ENCODE data around the gene ADPRH. TPM values are rescaled to one million over a fixed set of nuclear protein-coding genes. Genes with fewer than 3 reads are reported as not detected.
A peak's percentile ranks its signal among the peaks of the same experiment; 100 is the strongest.

ADPRH gene
- polyA plus RNA-seq, 3 donors, result 10.6 to 37.8 (median 31.5) TPM

- WGBS (ENCODE audit: insufficient coverage), result 94% methylated on average over 2 of the region's 4 CpGs
- Mint-ChIP-seq H3K4me3 (no peak overlapping the region), H3K36me3 (peaks cover 3 to 7% of the 10 kb centered on the region in 2 donors), H3K9me3 (no peaks in the 10 kb centered on the region), H3K27ac (peak overlapping the region; percentile 98 to 100 (median 100)), H3K4me1 (peaks cover 48% of the 10 kb centered on the region), H3K27me3 (ENCODE audit: low read depth in 3 of 3) (peaks cover 0 to 7% (median 0%) of the 10 kb centered on the region in 3 donors)
- Histone ChIP-seq H3K27me3 (ENCODE audit: control insufficient read depth in 2 of 2, insufficient read depth in 2 of 2, low read length in 2 of 2) (no peaks in the 10 kb centered on the region), H3K4me3 (replicated peaks in 1 of 3; ENCODE audit: low read depth in 2 of 3, low read length in 3 of 3) (no peak overlapping the region), H3K79me2 (ENCODE audit: insufficient read depth, low read length) (no peaks in the 10 kb centered on the region), H3K27ac (ENCODE audit: low read depth in 1 of 2, low read length in 2 of 2) (peak overlapping the region; percentile 96 to 98), H2AFZ (ENCODE audit: insufficient read depth, low read depth, low read length, poor library complexity, severe bottlenecking) (no peak overlapping the region), H3K9me3 (replicated peaks in 1 of 2; ENCODE audit: control insufficient read depth in 1 of 2, insufficient read depth in 1 of 2, low read length in 2 of 2) (no peaks in the 10 kb centered on the region), H3K9ac (ENCODE audit: insufficient read depth, low read length, poor library complexity, severe bottlenecking) (peak overlapping the region; percentile 80), H3K4me1 (ENCODE audit: control insufficient read depth in 1 of 2, insufficient read depth in 2 of 2, low read length in 2 of 2) (peaks cover 43 to 46% of the 10 kb centered on the region in 2 donors), H4K20me1 (ENCODE audit: insufficient read depth, low read length) (no peaks in the 10 kb centered on the region), H3K36me3 (replicated peaks in 1 of 2; ENCODE audit: control insufficient read depth in 1 of 2, insufficient read depth in 2 of 2, low read length in 2 of 2) (no peaks in the 10 kb centered on the region), H3K4me2 (replicated peaks; ENCODE audit: extremely low read depth, low read length, poor library complexity, severe bottlenecking) (peak overlapping the region; percentile 70)
- DNase-seq, result no peak
- intact Hi-C loops (cut with micrococcal nuclease), result loop anchor here in 1 of 2 donors (5.0 kb wide), 1 partner anchor 40 kb away; the partner anchor contains the start of gene COX17
- no peak for TF ChIP-seq CTCF (IDR thresholded peaks at IDR 0.05)
Observed at GRCh38 chr3:119636891-119637611, 57.8 kb downstream of the ADPRH start.

DNA sequence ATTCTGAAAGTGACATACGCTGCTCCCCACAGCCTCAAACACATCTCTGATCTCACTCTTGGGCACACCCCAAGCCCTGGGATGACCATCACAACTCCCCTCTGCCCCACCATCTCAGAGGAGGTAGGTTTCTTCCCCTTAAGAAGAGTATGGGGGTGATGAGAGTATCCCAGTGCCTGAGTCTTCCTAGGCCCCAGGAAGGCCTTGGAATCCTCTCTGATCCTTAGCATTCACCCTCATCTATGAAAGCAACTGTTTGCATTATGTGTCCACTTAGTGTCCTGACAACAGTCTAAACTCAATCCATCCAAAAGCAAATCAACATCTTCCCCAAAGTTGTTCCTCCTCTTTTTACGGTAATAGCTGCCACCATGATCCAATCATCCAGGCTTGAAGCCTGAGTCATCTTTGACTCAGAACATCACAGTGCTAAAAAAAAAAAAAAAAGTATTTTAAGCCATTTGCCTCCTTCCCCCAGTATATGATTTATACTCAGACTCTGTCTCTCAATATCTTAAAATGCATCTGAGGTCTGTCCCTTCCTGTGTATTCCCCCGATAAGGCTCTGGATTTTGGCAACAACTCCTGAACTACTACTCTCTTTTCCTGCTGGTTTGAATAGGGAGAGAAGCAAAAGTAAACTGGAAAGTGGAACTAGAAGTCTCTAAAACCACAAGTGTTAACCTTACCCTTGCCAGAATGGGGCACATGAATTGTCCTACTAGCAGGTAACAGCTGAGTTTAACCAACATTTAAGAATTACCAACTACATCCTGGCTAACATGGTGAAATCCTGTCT, 58.6 kb downstream of the ADPRH start:
- H3K9me3 ChIP-seq (replicated peaks in 1 of 2; ENCODE audit: control insufficient read depth in 1 of 2, insufficient read depth in 1 of 2, low read length in 2 of 2), result no peaks in the 10 kb centered on the region
- Mint-ChIP-seq H3K36me3 (peaks cover 6 to 7% of the 10 kb centered on the region in 2 donors), H3K27me3 (ENCODE audit: low read depth in 3 of 3) (peaks cover 0 to 6% (median 0%) of the 10 kb centered on the region in 3 donors), H3K27ac (peak overlapping the region; percentile 98 to 100 (median 100)), H3K4me3 (peak overlapping the region; percentile 72 to 76), H3K9me3 (no peaks in the 10 kb centered on the region), H3K4me1 (peaks cover 42% of the 10 kb centered on the region)
- peak overlapping the region; percentile 5 to 35 (median 22) for H3K4me3 ChIP-seq (replicated peaks in 1 of 3; ENCODE audit: low read depth in 2 of 3, low read length in 3 of 3)
- no peak overlapping the region for H2AFZ ChIP-seq (ENCODE audit: insufficient read depth, low read depth, low read length, poor library complexity, severe bottlenecking)
- no peaks in the 10 kb centered on the region for H4K20me1 ChIP-seq (ENCODE audit: insufficient read depth, low read length)
- peaks cover 35 to 38% of the 10 kb centered on the region in 2 donors for H3K4me1 ChIP-seq (ENCODE audit: control insufficient read depth in 1 of 2, insufficient read depth in 2 of 2, low read length in 2 of 2)
- H3K27ac ChIP-seq (ENCODE audit: low read depth in 1 of 2, low read length in 2 of 2), result peak overlapping the region; percentile 96 to 98
- intact Hi-C loops (cut with micrococcal nuclease), result loop anchor here in 1 of 2 donors (1.0 to 5.0 kb wide), 5 partner anchors 9 to 76 kb away; partner anchors contain the start of gene COX17
- H3K4me2 ChIP-seq (replicated peaks; ENCODE audit: extremely low read depth, low read length, poor library complexity, severe bottlenecking), result peak overlapping the region; percentile 70
- H3K36me3 ChIP-seq (replicated peaks in 1 of 2; ENCODE audit: control insufficient read depth in 1 of 2, insufficient read depth in 2 of 2, low read length in 2 of 2), result no peaks in the 10 kb centered on the region
- DNase-seq, result peak; percentile 87 to 91 (median 90)
- TF ChIP-seq CTCF (IDR thresholded peaks at IDR 0.05), result no peak
- 50% methylated on average over 2 of the region's 3 CpGs for WGBS (ENCODE audit: insufficient coverage)
- H3K9ac ChIP-seq (ENCODE audit: insufficient read depth, low read length, poor library complexity, severe bottlenecking), result peak overlapping the region; percentile 80
- H3K27me3 ChIP-seq (ENCODE audit: control insufficient read depth in 2 of 2, insufficient read depth in 2 of 2, low read length in 2 of 2), result no peaks in the 10 kb centered on the region
- no peaks in the 10 kb centered on the region for H3K79me2 ChIP-seq (ENCODE audit: insufficient read depth, low read length)

All from CD14-positive monocyte (primary cell).